NCI-H1436 treated with DMSO at 0.1 percent for 48 hours (cell line): ENCODE results near the gene PIGC.

Experiments
- DNase-seq: peaks from one replicate; lab custom pipeline; 2025; lab: John Stamatoyannopoulos, UW

PIGC gene

GRCh38 chr1:172443666-172444453 lies at the start of gene PIGC:
TSS of gene PIGC (minus strand) at chr1:172444069. CDS start at chr1:172442622, 1,447 bp downstream.
- DNase-seq: peak; percentile 21

- no peak for DNase-seq
Measured at GRCh38 chr1:172492421-172492820, 48.6 kb upstream of the PIGC start.

GRCh38 chr1:172489847-172490246 lies 46.0 kb upstream of the PIGC start:
- no peak for DNase-seq

GRCh38 chr1:172488393-172488792 lies 44.5 kb upstream of the PIGC start:
- DNase-seq: no peak

- DNase-seq: no peak
Measured at GRCh38 chr1:172487550-172487949, 43.7 kb upstream of the PIGC start.

- no peak for DNase-seq
Measured at GRCh38 chr1:172486805-172487454, 43.1 kb upstream of the PIGC start.

- no peak for DNase-seq
Measured at GRCh38 chr1:172485626-172486025, 41.8 kb upstream of the PIGC start.

- no peak for DNase-seq
Measured at GRCh38 chr1:172484252-172484651, 40.4 kb upstream of the PIGC start.

GRCh38 chr1:172483448-172483847 lies 39.6 kb upstream of the PIGC start:
- no peak for DNase-seq

- DNase-seq: no peak
Measured at GRCh38 chr1:172482044-172482443, 38.2 kb upstream of the PIGC start.

- DNase-seq: no peak
Measured at GRCh38 chr1:172480431-172480830, 36.6 kb upstream of the PIGC start.

GRCh38 chr1:172478485-172478884 lies 34.6 kb upstream of the PIGC start:
- no peak for DNase-seq

- DNase-seq: no peak
Measured at GRCh38 chr1:172477741-172478140, 33.9 kb upstream of the PIGC start.

GRCh38 chr1:172477216-172477615 lies 33.3 kb upstream of the PIGC start:
- DNase-seq: no peak

- no peak for DNase-seq
Measured at GRCh38 chr1:172476218-172476811, 32.4 kb upstream of the PIGC start.

GRCh38 chr1:172473842-172474241 lies 30.0 kb upstream of the PIGC start:
- no peak for DNase-seq

- DNase-seq: no peak
Measured at GRCh38 chr1:172473302-172473701, 29.4 kb upstream of the PIGC start.

- no peak for DNase-seq
Measured at GRCh38 chr1:172472495-172472894, 28.6 kb upstream of the PIGC start.

GRCh38 chr1:172471666-172472065 lies 27.8 kb upstream of the PIGC start:
- DNase-seq: no peak

GRCh38 chr1:172470149-172470548 lies 26.3 kb upstream of the PIGC start:
- no peak for DNase-seq

GRCh38 chr1:172469717-172470116 lies 25.8 kb upstream of the PIGC start:
- DNase-seq: no peak

- no peak for DNase-seq
Measured at GRCh38 chr1:172468296-172468695, 24.4 kb upstream of the PIGC start.

- DNase-seq: no peak
Measured at GRCh38 chr1:172467446-172467845, 23.6 kb upstream of the PIGC start.
